ENCODE data around the gene DIS3L2. TPM values are rescaled to one million over a fixed set of nuclear protein-coding genes. Genes with fewer than 3 reads are reported as not detected.

The DIS3L2 gene
- total RNA-seq, 4 donors from 2014 or later: 18.7 to 30.9 (median 26.1) TPM

DNA sequence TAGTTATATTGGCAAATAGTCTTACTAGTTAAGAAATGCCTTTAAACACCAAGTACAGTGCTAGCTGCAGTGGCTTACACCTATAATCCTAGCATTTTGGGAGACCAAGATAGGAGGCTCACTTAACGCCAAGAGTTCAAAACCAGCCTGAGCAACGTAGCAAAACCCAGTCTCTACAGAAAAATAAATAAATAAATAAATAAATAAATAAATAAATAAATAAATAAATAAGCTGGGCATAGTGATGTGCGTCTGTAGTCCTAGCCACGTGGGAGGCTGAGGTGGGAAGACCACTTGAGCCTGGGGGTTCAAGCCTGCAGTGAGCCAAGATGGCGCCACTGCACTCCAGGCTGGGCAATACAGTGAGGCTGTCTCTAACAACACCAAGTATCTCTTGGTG, 258.4 kb downstream of the DIS3L2 start:
- TF ChIP-seq, protein P1, sequence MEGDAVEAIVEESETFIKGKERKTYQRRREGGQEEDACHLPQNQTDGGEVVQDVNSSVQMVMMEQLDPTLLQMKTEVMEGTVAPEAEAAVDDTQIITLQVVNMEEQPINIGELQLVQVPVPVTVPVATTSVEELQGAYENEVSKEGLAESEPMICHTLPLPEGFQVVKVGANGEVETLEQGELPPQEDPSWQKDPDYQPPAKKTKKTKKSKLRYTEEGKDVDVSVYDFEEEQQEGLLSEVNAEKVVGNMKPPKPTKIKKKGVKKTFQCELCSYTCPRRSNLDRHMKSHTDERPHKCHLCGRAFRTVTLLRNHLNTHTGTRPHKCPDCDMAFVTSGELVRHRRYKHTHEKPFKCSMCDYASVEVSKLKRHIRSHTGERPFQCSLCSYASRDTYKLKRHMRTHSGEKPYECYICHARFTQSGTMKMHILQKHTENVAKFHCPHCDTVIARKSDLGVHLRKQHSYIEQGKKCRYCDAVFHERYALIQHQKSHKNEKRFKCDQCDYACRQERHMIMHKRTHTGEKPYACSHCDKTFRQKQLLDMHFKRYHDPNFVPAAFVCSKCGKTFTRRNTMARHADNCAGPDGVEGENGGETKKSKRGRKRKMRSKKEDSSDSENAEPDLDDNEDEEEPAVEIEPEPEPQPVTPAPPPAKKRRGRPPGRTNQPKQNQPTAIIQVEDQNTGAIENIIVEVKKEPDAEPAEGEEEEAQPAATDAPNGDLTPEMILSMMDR (IDR thresholded peaks at IDR 0.05; ENCODE audit: low read depth): no peak

DNA sequence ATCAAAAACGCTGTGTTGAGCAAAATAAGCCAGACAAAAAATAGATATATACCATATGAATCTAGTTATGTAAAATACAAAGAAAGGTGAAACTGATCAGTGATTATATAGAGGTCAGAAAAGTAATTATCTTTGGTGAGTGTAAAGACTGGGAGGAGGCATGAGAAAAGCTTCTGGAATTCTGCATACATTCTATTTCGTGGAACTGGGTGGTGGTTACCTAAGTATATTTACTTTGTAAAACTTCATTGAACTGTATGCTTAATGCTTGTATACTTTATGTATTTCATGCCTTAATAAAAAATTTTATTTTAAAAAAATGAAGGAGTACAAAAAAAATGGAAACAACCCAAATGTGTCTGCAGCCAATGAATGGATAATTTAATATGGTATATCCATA, 263.9 kb downstream of the DIS3L2 start:
- TF ChIP-seq, protein P1 (IDR thresholded peaks at IDR 0.05; ENCODE audit: low read depth): no peak

DNA sequence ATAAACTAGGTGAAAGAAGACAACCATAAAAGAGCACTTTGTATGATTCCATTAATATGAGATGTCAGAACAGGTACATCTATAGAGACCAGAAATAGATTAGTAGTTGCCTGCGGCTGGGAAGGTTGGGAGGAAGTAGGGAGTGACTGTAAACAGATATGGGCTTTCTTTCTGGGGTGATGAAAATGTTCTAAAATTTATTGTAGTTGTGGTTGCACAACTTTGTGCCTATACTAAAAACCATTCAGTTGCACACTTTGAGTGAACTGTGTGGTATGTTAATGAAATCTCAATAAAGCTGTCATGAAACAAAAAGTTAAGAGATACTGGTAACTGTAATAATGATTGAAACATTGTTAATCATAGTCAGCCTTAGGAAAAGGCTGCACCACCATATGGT, 264.4 kb downstream of the DIS3L2 start:
- TF ChIP-seq, protein P1 (IDR thresholded peaks at IDR 0.05; ENCODE audit: low read depth): no peak

DNA sequence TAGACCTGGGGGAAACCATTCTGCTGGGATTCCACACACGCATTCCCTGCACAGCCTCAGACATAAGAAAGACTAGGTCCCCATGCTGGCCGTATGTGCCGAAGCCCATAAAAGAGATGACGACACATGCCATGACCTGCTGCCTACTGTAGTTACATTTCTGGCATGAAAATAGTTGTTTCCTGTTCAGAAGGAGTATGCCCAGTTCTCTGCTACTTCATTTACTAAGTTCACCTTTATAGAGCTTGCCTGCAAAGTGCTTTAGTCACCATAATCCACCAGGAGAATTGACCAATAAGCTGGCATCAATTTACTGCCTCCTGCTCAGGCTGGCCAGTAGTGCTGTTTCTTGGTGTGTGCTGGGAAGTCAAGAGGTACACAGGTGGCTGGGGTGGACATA, 266.8 kb downstream of the DIS3L2 start:
- TF ChIP-seq, protein P1 (IDR thresholded peaks at IDR 0.05; ENCODE audit: low read depth): no peak

DNA sequence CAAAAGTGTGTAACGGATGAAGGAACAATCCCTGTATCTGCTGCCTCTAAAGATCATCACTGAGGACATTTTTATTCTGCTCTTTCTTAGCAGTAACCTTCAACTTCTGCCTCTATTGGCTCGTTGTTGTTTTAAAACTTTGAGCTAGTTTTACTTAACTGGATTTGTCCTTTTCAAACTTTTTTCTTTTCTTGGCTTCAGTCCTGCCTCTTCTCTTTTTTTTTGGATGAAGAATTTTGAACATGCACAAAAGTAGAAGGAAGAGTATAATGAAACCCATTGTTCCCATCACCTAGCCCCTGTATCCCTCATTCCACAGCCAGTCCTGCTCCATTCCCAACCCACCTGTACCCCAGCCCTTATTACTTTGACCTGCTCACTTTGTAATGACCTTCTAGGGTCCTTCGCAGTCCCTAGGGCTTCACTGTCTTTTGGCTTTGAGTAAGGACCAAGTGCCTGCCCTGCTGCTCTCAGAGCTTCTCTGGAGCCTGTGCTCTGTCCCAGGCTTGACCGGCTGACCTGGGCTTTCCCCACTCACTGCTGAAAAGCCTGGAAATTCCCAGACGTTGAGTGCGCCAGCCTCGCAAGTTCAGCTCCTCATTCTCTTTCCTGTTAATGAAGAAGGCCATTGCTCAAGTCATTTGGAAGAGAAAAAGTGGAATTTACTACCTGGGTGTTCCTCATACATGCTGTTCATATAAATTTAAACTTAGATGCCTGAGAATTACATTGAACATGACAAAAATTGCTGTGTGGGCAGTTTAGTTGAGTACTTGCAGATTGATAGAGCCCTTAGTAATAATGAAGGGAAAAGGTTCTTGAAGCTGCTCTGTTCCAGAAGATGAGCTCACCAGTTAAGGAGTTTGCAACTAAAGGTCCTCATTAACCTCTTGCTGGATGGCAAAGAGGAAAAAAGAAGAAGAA, 267.7 kb downstream of the DIS3L2 start:
- TF ChIP-seq, protein P1 (IDR thresholded peaks at IDR 0.05; ENCODE audit: low read depth): no peak

DNA sequence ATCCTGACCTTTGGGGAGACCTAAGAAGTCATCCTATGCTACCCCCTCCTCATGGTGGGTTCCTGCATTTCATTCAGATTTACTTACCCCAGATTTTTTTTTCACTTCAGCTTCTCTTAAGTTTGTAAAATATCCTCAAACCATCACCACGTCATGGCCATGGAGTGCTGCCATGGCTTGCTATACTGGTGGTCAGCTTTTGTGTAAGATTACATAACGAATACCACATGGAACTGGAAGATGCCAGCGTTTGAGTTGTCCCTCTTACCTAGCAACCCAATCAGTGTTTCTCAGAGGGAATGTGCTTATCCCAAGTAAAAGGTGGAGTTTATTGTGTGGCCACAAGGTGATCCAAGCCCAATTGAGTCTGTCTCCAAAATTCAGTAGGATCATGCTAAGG, 268.4 kb downstream of the DIS3L2 start:
- TF ChIP-seq, protein P1 (IDR thresholded peaks at IDR 0.05; ENCODE audit: low read depth): no peak

DNA sequence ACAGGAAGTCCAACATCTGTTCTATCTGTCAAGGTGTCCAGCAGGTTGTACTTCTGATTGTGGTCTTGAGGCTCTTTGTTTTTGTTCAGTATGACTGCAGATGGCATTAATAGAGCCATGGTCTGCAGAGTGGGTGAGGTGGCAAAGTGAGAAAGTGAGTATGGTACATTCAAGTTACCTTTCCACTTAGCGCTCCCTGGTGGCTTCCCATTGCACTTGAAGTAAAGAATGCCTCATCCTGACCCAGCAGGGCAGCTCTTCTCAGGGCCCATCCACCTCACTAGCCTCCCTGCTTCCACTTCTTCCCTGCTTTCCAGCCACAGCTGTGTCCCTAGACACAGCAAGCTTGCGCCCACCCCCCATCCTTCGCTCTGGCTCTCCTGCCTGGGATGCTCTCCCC, 269.0 kb downstream of the DIS3L2 start:
- TF ChIP-seq, protein P1 (IDR thresholded peaks at IDR 0.05; ENCODE audit: low read depth): no peak

Measured in subcutaneous adipose tissue (tissue), 4 donors.